HepG2 (cell line): ENCODE measurements around the gene PXMP4. TPM values are rescaled to one million over a fixed set of nuclear protein-coding genes. Genes with fewer than 3 reads are reported as not detected.

Source experiments
- ETV5 ChIP-seq: IDR thresholded peaks from 2 replicates; pipeline ENCODE4 v1.6.1; 2018; ENCODE audit warnings: missing biosample characterization, missing genetic modification reagents, inconsistent platforms, borderline replicate concordance
- FOSL2 ChIP-seq: sonication (generic); formaldehyde crosslinking; IDR thresholded peaks from 2 replicates; pipeline ENCODE4 v1.4.0; 2020; ENCODE audit warnings: missing genetic modification reagents
- FOXO1 ChIP-seq: sonication (generic); formaldehyde crosslinking; IDR thresholded peaks from 2 replicates; pipeline ENCODE4 v1.4.0; 2020; ENCODE audit warnings: missing genetic modification reagents
- GMEB1 ChIP-seq: sonication (generic); formaldehyde crosslinking; IDR thresholded peaks from 2 replicates; pipeline ENCODE4 v1.5.1; 2020; ENCODE audit warnings: missing genetic modification reagents, mild to moderate bottlenecking, borderline replicate concordance
- KLF9 ChIP-seq: IDR thresholded peaks from 2 replicates; pipeline ENCODE4 v1.6.1; 2016; ENCODE audit warnings: low read depth
- MATR3 ChIP-seq: sonication (generic); formaldehyde crosslinking; IDR thresholded peaks from 2 replicates; pipeline ENCODE4 v1.4.0; 2020; ENCODE audit warnings: missing genetic modification reagents
- MXD3 ChIP-seq: IDR thresholded peaks from 2 replicates; pipeline ENCODE4 v1.6.1; 2016; ENCODE audit warnings: mild to moderate bottlenecking, missing biosample characterization, missing genetic modification reagents
- MYC ChIP-seq: sonication (generic); formaldehyde crosslinking; IDR thresholded peaks from 2 replicates; pipeline ENCODE4 v1.9.0; 2021; ENCODE audit warnings: missing genetic modification reagents, borderline replicate concordance
- RORA ChIP-seq: sonication (generic); formaldehyde crosslinking; IDR thresholded peaks from 2 replicates; pipeline ENCODE4 v1.5.0; 2020; ENCODE audit warnings: mild to moderate bottlenecking, missing genetic modification reagents, moderate library complexity
- SMC3 ChIP-seq: IDR thresholded peaks from 2 replicates; pipeline ENCODE4 v1.6.1; 2011; ENCODE audit warnings: low read length, improper control_type of control experiment
- SP5 ChIP-seq: IDR thresholded peaks from 2 replicates; pipeline ENCODE4 v1.6.1; 2016; ENCODE audit warnings: low read depth, borderline replicate concordance
- TBX2 ChIP-seq: sonication (generic); formaldehyde crosslinking; IDR thresholded peaks from 2 replicates; pipeline ENCODE4 v1.5.0; 2020; ENCODE audit warnings: missing genetic modification reagents, mild to moderate bottlenecking, borderline replicate concordance
- TP53 ChIP-seq: sonication (generic); formaldehyde crosslinking; conservative IDR thresholded peaks from 2 replicates; pipeline ENCODE4 v1.4.0; 2020; ENCODE audit warnings: missing genetic modification reagents
- TRAFD1 ChIP-seq: sonication (generic); formaldehyde crosslinking; IDR thresholded peaks from 2 replicates; pipeline ENCODE4 v1.5.1; 2020; ENCODE audit warnings: missing genetic modification reagents, mild to moderate bottlenecking, borderline replicate concordance
- YY1 ChIP-seq: IDR thresholded peaks from 2 replicates; pipeline ENCODE4 v1.6.1; 2011; ENCODE audit warnings: low read length, low read depth, moderate library complexity, mild to moderate bottlenecking; ENCODE audit not compliant: insufficient read depth, insufficient replicate concordance
- ZBTB1 ChIP-seq: sonication (generic); formaldehyde crosslinking; IDR thresholded peaks from 2 replicates; pipeline ENCODE4 v1.4.0; 2020; ENCODE audit warnings: missing genetic modification reagents, borderline replicate concordance
- ZFP41 ChIP-seq: sonication (generic); formaldehyde crosslinking; IDR thresholded peaks from 2 replicates; pipeline ENCODE4 v1.4.0; 2020; ENCODE audit warnings: mild to moderate bottlenecking, missing genetic modification reagents, borderline replicate concordance
- ZKSCAN1 ChIP-seq: fragments of 150-350 bp; IDR thresholded peaks from 2 replicates; pipeline ENCODE4 v1.6.1; 2014; ENCODE audit warnings: low read length
- ZNF180 ChIP-seq: sonication (generic); formaldehyde crosslinking; IDR thresholded peaks from 2 replicates; pipeline ENCODE4 v1.4.0; 2020; ENCODE audit warnings: low read depth, missing genetic modification reagents, borderline replicate concordance
- ZNF251 ChIP-seq: sonication (generic); formaldehyde crosslinking; IDR thresholded peaks from 2 replicates; pipeline ENCODE4 v1.9.0; 2021; ENCODE audit warnings: mild to moderate bottlenecking, missing genetic modification reagents
- ZNF264 ChIP-seq: sonication (generic); formaldehyde crosslinking; IDR thresholded peaks from 2 replicates; pipeline ENCODE4 v1.4.0; 2020; ENCODE audit warnings: missing genetic modification reagents
- ZNF274 ChIP-seq: sonication (generic); formaldehyde crosslinking; IDR thresholded peaks from 2 replicates; pipeline ENCODE4 v1.5.1; 2020; ENCODE audit warnings: mild to moderate bottlenecking, missing genetic modification reagents
- ZNF550 ChIP-seq: sonication (generic); formaldehyde crosslinking; IDR thresholded peaks from 2 replicates; pipeline ENCODE4 v1.4.0; 2020; ENCODE audit warnings: mild to moderate bottlenecking, missing genetic modification reagents, borderline replicate concordance
- ZNF747 ChIP-seq: sonication (generic); formaldehyde crosslinking; IDR thresholded peaks from 2 replicates; pipeline ENCODE4 v1.8.1; 2023; ENCODE audit warnings: missing genetic modification reagents, mild to moderate bottlenecking, borderline replicate concordance
- ZNF761 ChIP-seq: sonication (generic); formaldehyde crosslinking; conservative IDR thresholded peaks from 2 replicates; pipeline ENCODE4 v1.4.0; 2020; ENCODE audit warnings: mild to moderate bottlenecking, missing genetic modification reagents
- ZNF83 ChIP-seq: sonication (generic); formaldehyde crosslinking; IDR thresholded peaks from 2 replicates; pipeline ENCODE4 v1.4.0; 2020; ENCODE audit warnings: missing genetic modification reagents, mild to moderate bottlenecking, borderline replicate concordance
- ZNF891 ChIP-seq: sonication (generic); formaldehyde crosslinking; IDR thresholded peaks from 2 replicates; pipeline ENCODE4 v1.5.0; 2020; ENCODE audit warnings: mild to moderate bottlenecking, missing genetic modification reagents
- ZSCAN25 ChIP-seq: sonication (generic); formaldehyde crosslinking; IDR thresholded peaks from 2 replicates; pipeline ENCODE4 v1.8.0; 2022; ENCODE audit warnings: mild to moderate bottlenecking, missing genetic modification reagents
- polyA plus RNA-seq, 8 experiments: library from polyadenylated mRNA; depleted of rRNA in 3 of 8; stranded (reverse) in 7 of 8; unstranded in 1 of 8; fragments of >200 nt; fragmentation: Illumina TruSeq in 4 of 8; extraction: Trizol in 4 of 8; gene quantifications; 2 replicates each; pipeline versions ENCODE4 v1.2.1 to v1.2.3, GENCODE V29; 2011 to 2016; ENCODE audit warnings: low read depth in 4 of 8, missing spikeins in 1 of 8, mixed read lengths in 1 of 8; ENCODE audit not compliant: insufficient read depth in 1 of 8
- total RNA-seq, 5 experiments: library from RNA; depleted of rRNA; stranded (reverse); fragments of >200 nt; fragmentation: Illumina TruSeq; extraction: Trizol; gene quantifications; 2 replicates each; pipeline ENCODE4 v1.2.3, GENCODE V29; 2016; ENCODE audit warnings: low read depth in 1 of 5

The PXMP4 gene
- total and polyA plus RNA-seq, 2 of the 13 experiments (the other 11 are each of a cell fraction or from before 2014, with no cell fraction given): not detected

GRCh38 chr20:33667676-33668465 lies 52.2 kb downstream of the PXMP4 start (continued):
- TF ChIP-seq TRAFD1: no peak
- TF ChIP-seq ZNF264 (CRISPR knock-in tag): no peak
- peak; percentile 38; the same call in 1 of the 2 replicates for TF ChIP-seq SMC3
- no peak for TF ChIP-seq RORA (CRISPR knock-in tag)
- TF ChIP-seq TBX2 (CRISPR knock-in tag): peak; percentile 56; the same call in 1 of the 2 replicates
- no peak; the same call in 1 of the 2 replicates for TF ChIP-seq MATR3
- peak; percentile 56 for TF ChIP-seq YY1
- TF ChIP-seq FOSL2 (CRISPR knock-in tag): peak; percentile 33; the same call in 1 of the 2 replicates
- 0 out of 2 replicates have a peak, but pooled peaks have one; percentile 44 for TF ChIP-seq ZNF747 (CRISPR knock-in tag)
- no peak for TF ChIP-seq KLF9 (CRISPR knock-in tag)
- peak; percentile 19; the same call in 1 of the 2 replicates for TF ChIP-seq FOXO1 (CRISPR knock-in tag)
- TF ChIP-seq ZNF274: 0 out of 2 replicates have a peak, but pooled peaks have one; percentile 27
- TF ChIP-seq ZKSCAN1: 0 out of 2 replicates have a peak, but pooled peaks have one; percentile 17
- no peak for TF ChIP-seq ZBTB1 (CRISPR knock-in tag)
- TF ChIP-seq TP53 (CRISPR knock-in tag): no peak
- TF ChIP-seq ZNF891 (CRISPR knock-in tag): no peak; the same call in 1 of the 2 replicates
- TF ChIP-seq ZNF180 (CRISPR knock-in tag): no peak
- TF ChIP-seq ZFP41: no peak
- no peak for TF ChIP-seq ZNF761 (CRISPR knock-in tag)
- no peak for TF ChIP-seq MYC
- no peak for TF ChIP-seq ZNF550 (CRISPR knock-in tag)
- no peak for TF ChIP-seq ZNF83
- peak; percentile 35; the same call in 1 of the 2 replicates for TF ChIP-seq MXD3
- TF ChIP-seq ZNF251: no peak
- no peak for TF ChIP-seq SP5 (CRISPR knock-in tag)
- peak; percentile 26; the same call in 1 of the 2 replicates for TF ChIP-seq ZSCAN25 (CRISPR knock-in tag)
- TF ChIP-seq ETV5: no peak
- no peak for TF ChIP-seq GMEB1
